T-helper 1 cell (primary cell): ENCODE data around the gene VAMP2.
"Not testable (repeated sequence)": the region's sequence is repeated elsewhere in the genome, so short reads cannot be mapped to it uniquely, and the experiment has no call there.

Experiments used
- DNase-seq, 5 donors: peaks; one replicate each; pipeline ENCODE4 v3.0.0-alpha.2; 2012 to 2020

Gene VAMP2

GRCh38 chr17:8176197-8176940 is 13.6 kb upstream of the VAMP2 start, which contains the start of gene TMEM107:
TMEM107 (minus strand) TSS chr17:8176380; CDS start chr17:8176286, 94 bp downstream.
- peak; percentile 71 to 88 (median 84) for DNase-seq

- DNase-seq: no peak
These were observed 13.0 kb upstream of the VAMP2 start for GRCh38 chr17:8175795-8176196.

GRCh38 chr17:8173871-8174322 is 11.1 kb upstream of the VAMP2 start:
- no peak for DNase-seq

GRCh38 chr17:8173056-8173870 is 10.5 kb upstream of the VAMP2 start:
- DNase-seq: peak; percentile 58 to 96 (median 74)

GRCh38 chr17:8170186-8170585 is 7.4 kb upstream of the VAMP2 start:
- DNase-seq: not testable (repeated sequence)

- DNase-seq: no peak
These were observed 4.8 kb upstream of the VAMP2 start for GRCh38 chr17:8167526-8167925.

- no peak for DNase-seq
These were observed 4.0 kb upstream of the VAMP2 start for GRCh38 chr17:8166731-8167130.

GRCh38 chr17:8164815-8165131 is 2.0 kb upstream of the VAMP2 start:
- peak in 1 of 5 donors; percentile 62 for DNase-seq

- DNase-seq: peak; percentile 55 to 83 (median 68)
These were observed 1.4 kb upstream of the VAMP2 start for GRCh38 chr17:8163978-8164814.

- no peak for DNase-seq
These were observed 539 bp upstream of the VAMP2 start for GRCh38 chr17:8162997-8163977.

GRCh38 chr17:8161289-8162232 is 1.2 kb downstream of the VAMP2 start:
- no peak for DNase-seq

- no peak for DNase-seq
These were observed 2.0 kb downstream of the VAMP2 start for GRCh38 chr17:8160741-8161221.

- no peak for DNase-seq
These were observed 2.5 kb downstream of the VAMP2 start for GRCh38 chr17:8160224-8160577.

GRCh38 chr17:8159459-8160223 is 3.1 kb downstream of the VAMP2 start:
- DNase-seq: no peak

- no peak for DNase-seq
These were observed 3.7 kb downstream of the VAMP2 start for GRCh38 chr17:8159032-8159400.

GRCh38 chr17:8158267-8159031 is 4.3 kb downstream of the VAMP2 start:
- DNase-seq: peak; percentile 71 to 83 (median 81)

- peak; percentile 100 for DNase-seq
These were observed 6.3 kb downstream of the VAMP2 start for GRCh38 chr17:8156246-8156992.

GRCh38 chr17:8155996-8156245 is 6.8 kb downstream of the VAMP2 start:
- no peak for DNase-seq
